DND-41 (cell line): ENCODE data around the gene SYT9.

Experiments
- EZH2 ChIP-seq: IDR thresholded peaks from 3 replicates; pipeline ENCODE4 v1.6.1; 2012; ENCODE audit warnings: borderline replicate concordance, low read depth, mild to moderate bottlenecking, moderate library complexity, low read length, inconsistent platforms; ENCODE audit not compliant: severe bottlenecking
- TF ChIP-seq, protein P1 (sequence below): IDR thresholded peaks from 2 replicates; pipeline ENCODE4 v1.5.1; 2012; ENCODE audit warnings: borderline replicate concordance, low read length, moderate library complexity, mild to moderate bottlenecking; ENCODE audit not compliant: poor library complexity, severe bottlenecking; ENCODE audit errors: extremely low read depth

DNA sequence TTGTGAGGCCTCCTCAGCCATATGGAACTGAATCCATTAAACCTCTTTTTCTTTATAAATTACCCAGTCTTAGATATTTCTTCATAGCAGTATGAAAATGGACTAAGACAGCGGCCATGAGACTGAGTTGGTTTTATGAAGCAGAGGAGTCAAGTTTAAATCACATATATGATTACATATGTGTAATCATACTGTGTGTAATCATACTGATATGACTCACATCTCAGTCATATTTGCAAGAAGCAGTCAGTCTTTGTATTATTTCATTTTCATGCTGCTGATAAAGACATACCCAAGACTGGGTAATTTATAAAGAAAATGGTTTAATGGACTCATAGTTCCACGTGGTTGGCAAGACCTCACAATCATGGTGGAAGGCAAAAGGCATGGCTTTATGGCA is 89.8 kb downstream of the SYT9 start:
- TF ChIP-seq EZH2: no peak
- TF ChIP-seq, protein P1, sequence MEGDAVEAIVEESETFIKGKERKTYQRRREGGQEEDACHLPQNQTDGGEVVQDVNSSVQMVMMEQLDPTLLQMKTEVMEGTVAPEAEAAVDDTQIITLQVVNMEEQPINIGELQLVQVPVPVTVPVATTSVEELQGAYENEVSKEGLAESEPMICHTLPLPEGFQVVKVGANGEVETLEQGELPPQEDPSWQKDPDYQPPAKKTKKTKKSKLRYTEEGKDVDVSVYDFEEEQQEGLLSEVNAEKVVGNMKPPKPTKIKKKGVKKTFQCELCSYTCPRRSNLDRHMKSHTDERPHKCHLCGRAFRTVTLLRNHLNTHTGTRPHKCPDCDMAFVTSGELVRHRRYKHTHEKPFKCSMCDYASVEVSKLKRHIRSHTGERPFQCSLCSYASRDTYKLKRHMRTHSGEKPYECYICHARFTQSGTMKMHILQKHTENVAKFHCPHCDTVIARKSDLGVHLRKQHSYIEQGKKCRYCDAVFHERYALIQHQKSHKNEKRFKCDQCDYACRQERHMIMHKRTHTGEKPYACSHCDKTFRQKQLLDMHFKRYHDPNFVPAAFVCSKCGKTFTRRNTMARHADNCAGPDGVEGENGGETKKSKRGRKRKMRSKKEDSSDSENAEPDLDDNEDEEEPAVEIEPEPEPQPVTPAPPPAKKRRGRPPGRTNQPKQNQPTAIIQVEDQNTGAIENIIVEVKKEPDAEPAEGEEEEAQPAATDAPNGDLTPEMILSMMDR: no peak
